ENCODE measurements around the gene PP2D1. TPM values are rescaled to one million over a fixed set of nuclear protein-coding genes. Genes with fewer than 3 reads are reported as not detected.

The PP2D1 gene
- polyA plus RNA-seq, 2 of the 4 experiments (the other 2 are of a cell fraction): not detected

- ATAC-seq: no peak; a peak in 1 of 6 replicates
- Histone ChIP-seq H3K4me1 (no peaks in the 10 kb centered on the region), H3K4me3 (no peak overlapping the region), H3K27ac (no peak overlapping the region), H3K4me2 (no peak overlapping the region), H3K9me3 (no peaks in the 10 kb centered on the region)
- DNase-seq (ENCODE audit: low read depth in 1 of 2, low spot score in 1 of 2): no peak
- no peak for TF ChIP-seq RARB (CRISPR knock-in tag; IDR thresholded peaks at IDR 0.05)
- TF ChIP-seq GATA3 (IDR thresholded peaks at IDR 0.05; ENCODE audit: borderline replicate concordance): no peak
- no peak for TF ChIP-seq BHLHE40 (IDR thresholded peaks at IDR 0.05; ENCODE audit: low read depth, low read length)
- TF ChIP-seq CBX8 (IDR thresholded peaks at IDR 0.05): no peak
- TF ChIP-seq HMGXB4 (CRISPR knock-in tag; IDR thresholded peaks at IDR 0.05; ENCODE audit: borderline replicate concordance): no peak
- TF ChIP-seq EHF (CRISPR knock-in tag; IDR thresholded peaks at IDR 0.05): no peak
- TF ChIP-seq CHD4 (IDR thresholded peaks at IDR 0.05; ENCODE audit: borderline replicate concordance): no peak
- no peak for TF ChIP-seq ZC3H11A (IDR thresholded peaks at IDR 0.05)
- no peak for TF ChIP-seq ZSCAN20 (CRISPR knock-in tag; IDR thresholded peaks at IDR 0.05)
- no peak for TF ChIP-seq JUN (IDR thresholded peaks at IDR 0.05)
- no peak for TF ChIP-seq ZNF302 (CRISPR knock-in tag; IDR thresholded peaks at IDR 0.05)
- TF ChIP-seq BCL3 (IDR thresholded peaks at IDR 0.05): no peak
- no peak for TF ChIP-seq SREBF2 (IDR thresholded peaks at IDR 0.05)
- TF ChIP-seq HEYL (CRISPR knock-in tag; IDR thresholded peaks at IDR 0.05): no peak
- FAIRE-seq: no peak
- CTCF ChIA-PET: no interaction called here
- WGBS (ENCODE audit: missing lambda C conversion rate): 64% methylated on average over 2 of the region's 2 CpGs
- POLR2A ChIA-PET: no interaction called here
Observed at GRCh38 chr3:20023623-20024405, 11.8 kb upstream of the PP2D1 start.

GRCh38 chr3:20022954-20023622 is 11.0 kb upstream of the PP2D1 start:
- DNase-seq (ENCODE audit: low read depth in 1 of 2, low spot score in 1 of 2) (no peak), FAIRE-seq (no peak), ATAC-seq (no peak)
- no peak overlapping the region for H3K27ac ChIP-seq
- ChIA-PET CTCF (no interaction called here), POLR2A (no interaction called here)
- WGBS (ENCODE audit: missing lambda C conversion rate): 69% methylated on average over 2 of the region's 2 CpGs
- H3K9me3 ChIP-seq: no peaks in the 10 kb centered on the region
- H3K4me1 ChIP-seq: no peaks in the 10 kb centered on the region
- TF ChIP-seq NR3C1 (IDR thresholded peaks at IDR 0.05) (no peak), CBX8 (IDR thresholded peaks at IDR 0.05) (no peak), NPAS2 (CRISPR knock-in tag; IDR thresholded peaks at IDR 0.05; ENCODE audit: borderline replicate concordance) (no peak), POLR2AphosphoS2 (conservative IDR thresholded peaks at IDR 0.05; ENCODE audit: low read length) (no peak), ZFP36 (IDR thresholded peaks at IDR 0.05; ENCODE audit: borderline replicate concordance, partially characterized antibody) (no peak), HMGXB4 (CRISPR knock-in tag; IDR thresholded peaks at IDR 0.05; ENCODE audit: borderline replicate concordance) (no peak), RAD21 (conservative IDR thresholded peaks at IDR 0.05 in 1 of 2, IDR thresholded peaks at IDR 0.05 in 1 of 2) (no peak), HOXB5 (CRISPR knock-in tag; IDR thresholded peaks at IDR 0.05) (no peak), RNF2 (IDR thresholded peaks at IDR 0.05; ENCODE audit: borderline replicate concordance, low read depth) (no peak), PHF8 (IDR thresholded peaks at IDR 0.05; ENCODE audit: borderline replicate concordance, low read depth) (no peak), ELK1 (IDR thresholded peaks at IDR 0.05; ENCODE audit: low read depth, low read length) (no peak), EP300 (IDR thresholded peaks at IDR 0.05) (no peak), TFCP2L1 (CRISPR knock-in tag; IDR thresholded peaks at IDR 0.05) (no peak), NFE2L2 (conservative IDR thresholded peaks at IDR 0.05; ENCODE audit: low read length) (no peak), JUNB (IDR thresholded peaks at IDR 0.05) (no peak), HES2 (IDR thresholded peaks at IDR 0.05) (no peak), KDM1A (IDR thresholded peaks at IDR 0.05; ENCODE audit: low read depth) (no peak), HOXB13 (CRISPR knock-in tag; IDR thresholded peaks at IDR 0.05; ENCODE audit: low read depth) (no peak), RARB (CRISPR knock-in tag; IDR thresholded peaks at IDR 0.05) (no peak)
- no peak overlapping the region for H3K4me2 ChIP-seq
- no peak overlapping the region for H3K4me3 ChIP-seq
